ENCODE measurements around the gene INSYN2A.

The INSYN2A gene

GRCh38 chr10:127150136-127150535, 46.3 kb downstream of the INSYN2A start:
- no peak for DNase-seq

- DNase-seq, result no peak
Measured at GRCh38 chr10:127149501-127150081, 46.8 kb downstream of the INSYN2A start.

DNA sequence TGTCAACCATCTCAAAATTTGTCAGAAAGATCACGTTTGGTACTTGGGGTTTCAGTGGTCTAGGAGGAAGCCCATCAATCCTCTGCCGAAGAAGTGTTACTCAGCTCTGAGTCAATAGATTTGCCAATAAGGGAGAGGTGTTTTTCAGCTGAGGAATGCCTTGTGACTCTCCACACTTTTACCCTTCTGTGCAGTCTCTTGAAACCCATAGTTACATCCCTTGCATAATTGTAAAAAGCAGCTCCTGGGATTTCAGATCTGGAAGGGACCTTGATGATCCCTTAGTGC, 47.5 kb downstream of the INSYN2A start:
- DNase-seq, result no peak

- no peak for DNase-seq
Measured at GRCh38 chr10:127148066-127148932, 48.1 kb downstream of the INSYN2A start.

- DNase-seq, result no peak
Measured at GRCh38 chr10:127146661-127147060, 49.7 kb downstream of the INSYN2A start.

Measured in GF-D8 (cell line).